Stimulated activated CD4-positive, alpha-beta T cell treated with anti-CD3 and anti-CD28 coated beads, TNF-alpha, amount 100 ng/mL, for 4 hours (primary cell): Measurements from ENCODE around the gene NCAM2.

Source experiments
- DNase-seq, 3 experiments: peaks; one replicate each; pipeline ENCODE4 v3.0.0-alpha.2; 2020; ENCODE audit warnings: low read depth in 3 of 3

NCAM2 gene

GRCh38 chr21:21175798-21176334 is 177.7 kb downstream of the NCAM2 start:
- no peak for DNase-seq

DNA sequence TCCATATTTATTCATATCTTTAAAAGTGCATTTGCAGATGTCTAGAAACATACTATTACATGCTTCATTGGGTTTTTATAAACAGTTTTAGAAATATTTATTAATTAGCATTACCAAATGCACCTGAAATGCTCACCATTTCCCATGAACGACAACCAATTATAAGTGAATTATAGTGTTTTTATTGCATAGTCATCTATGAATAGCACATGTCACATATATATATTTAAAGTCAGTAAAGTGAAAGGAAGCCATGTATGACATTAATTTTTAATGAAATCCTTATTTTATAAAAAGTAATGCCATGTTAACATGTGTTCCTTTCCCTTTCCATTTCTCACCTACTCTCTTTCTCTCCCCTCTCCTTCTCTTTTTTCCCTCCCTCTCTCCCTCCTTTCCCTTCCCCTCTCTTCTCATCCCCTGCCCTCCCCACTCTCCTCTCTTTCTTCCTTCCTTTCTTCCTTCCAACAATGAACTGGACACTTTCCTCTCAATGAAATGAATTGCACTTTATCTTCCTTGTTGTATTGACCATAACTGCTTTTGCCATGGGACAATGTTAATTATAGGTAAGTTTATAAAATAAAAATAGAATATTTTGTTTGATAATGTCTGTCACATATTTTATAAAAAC is 179.3 kb downstream of the NCAM2 start:
- no peak for DNase-seq

GRCh38 chr21:21179619-21180298 is 181.6 kb downstream of the NCAM2 start:
- DNase-seq, result no peak

DNA sequence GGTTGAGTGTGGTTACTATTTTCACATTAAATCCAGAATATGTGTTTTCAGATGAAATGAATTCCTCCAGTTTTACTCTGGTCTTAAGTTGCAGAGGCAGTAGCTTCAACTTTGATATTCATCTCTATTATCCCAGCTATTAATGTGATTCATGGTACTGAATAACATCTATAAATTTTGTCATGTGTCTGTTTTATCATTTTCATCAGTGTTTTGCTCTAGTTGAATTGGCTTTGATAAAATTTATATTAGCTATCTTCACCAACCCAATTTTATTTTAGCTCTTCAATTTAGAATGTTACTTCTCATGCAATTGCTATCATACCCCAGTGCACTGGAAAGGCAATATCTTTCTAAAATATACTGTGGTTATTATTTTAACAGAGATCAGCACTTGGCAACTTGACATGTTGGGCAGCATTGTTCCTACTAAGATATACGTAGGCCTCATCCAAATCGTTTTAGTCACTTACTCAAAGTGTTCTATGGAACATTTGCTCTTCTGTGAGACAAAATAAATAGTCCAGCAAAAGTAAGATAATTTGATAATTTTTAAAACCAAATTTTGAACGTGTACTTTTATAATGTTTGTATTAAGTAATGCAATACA is 184.3 kb downstream of the NCAM2 start:
- no peak for DNase-seq

DNA sequence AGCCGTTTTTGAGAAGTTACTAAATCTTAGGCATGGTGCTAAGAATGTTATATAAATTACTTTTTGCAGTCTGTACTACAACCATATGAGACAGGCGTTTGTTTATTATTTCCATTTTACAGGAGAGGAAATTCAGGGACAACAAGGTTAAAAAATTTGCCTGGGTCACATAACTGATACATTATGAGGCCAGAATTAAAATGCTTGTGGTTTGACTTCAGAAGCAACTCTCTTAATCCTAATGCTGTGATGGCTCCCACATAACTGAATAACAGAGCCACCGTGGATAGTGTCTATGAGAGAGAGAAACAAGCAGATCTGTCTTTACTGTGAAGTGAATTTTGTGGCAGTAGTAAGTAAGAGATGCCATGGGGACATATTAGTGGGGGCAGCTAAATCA is 184.9 kb downstream of the NCAM2 start:
- no peak for DNase-seq

DNA sequence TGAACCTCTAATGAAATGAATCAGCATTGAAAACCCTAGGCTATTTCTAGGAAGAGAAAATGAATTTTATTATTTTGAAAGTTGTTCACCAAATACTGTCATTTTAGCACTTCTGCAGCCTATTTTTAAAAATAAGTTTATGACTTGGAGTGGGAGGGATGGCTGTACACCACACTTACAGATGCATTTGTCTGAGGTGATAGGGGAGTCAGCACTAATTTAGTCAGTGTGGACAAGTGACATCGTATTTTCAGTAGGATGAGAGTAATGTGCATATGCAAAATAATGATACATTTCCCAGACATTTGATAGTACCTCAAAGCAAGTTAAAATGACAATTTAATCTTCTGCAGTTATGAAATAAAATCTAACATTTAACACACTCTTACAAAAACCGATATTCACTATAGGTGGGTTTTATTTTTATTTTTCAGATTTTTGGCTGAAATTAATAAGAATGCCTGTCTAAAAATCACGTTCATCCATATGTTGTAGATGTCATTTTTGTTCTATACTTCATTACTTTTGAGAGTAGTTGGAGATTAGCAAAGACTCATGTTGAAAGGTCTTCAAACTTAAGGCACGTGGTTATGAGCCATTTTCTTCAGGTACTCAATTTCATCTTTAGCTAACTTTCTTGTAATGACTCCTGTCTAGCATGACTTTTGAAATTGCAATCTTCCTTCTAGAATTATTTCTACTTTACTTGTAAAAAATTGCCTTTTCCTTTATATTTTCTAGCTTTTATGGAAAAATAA is 186.7 kb downstream of the NCAM2 start:
- no peak for DNase-seq

GRCh38 chr21:21187579-21187978 is 189.4 kb downstream of the NCAM2 start:
- DNase-seq, result no peak

DNA sequence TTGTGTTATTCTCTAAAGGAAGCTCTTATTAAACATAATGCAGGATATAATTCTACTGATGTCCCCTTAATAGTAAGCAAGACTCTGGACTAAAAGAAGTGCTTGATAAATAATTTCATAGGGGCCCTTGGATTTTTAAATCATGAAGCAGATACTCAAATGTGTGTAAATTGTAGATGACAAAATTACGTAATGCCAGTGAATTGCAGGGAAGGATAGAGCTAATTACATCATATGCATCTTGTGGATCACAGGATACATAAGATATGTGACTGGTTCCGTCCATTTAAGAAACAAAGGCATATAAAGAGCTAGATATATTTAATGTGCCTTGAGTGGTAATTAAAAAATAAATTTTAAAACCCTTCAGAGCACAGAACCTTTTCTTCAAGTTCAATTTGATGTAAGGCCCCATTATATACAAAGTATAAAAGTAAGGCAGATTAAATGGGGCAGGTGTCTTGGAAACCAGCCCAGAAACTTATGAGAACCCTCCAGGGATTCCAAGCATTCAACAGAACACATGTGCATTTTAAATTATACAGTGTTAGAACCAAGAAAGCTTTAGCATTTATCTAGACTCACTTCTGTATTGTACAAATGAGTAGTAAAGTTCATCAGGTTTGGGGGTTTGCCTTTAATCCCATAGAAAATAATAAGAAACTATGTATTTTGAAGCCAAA is 190.4 kb downstream of the NCAM2 start:
- no peak for DNase-seq

- no peak for DNase-seq
Measured at GRCh38 chr21:21195417-21195943, 197.3 kb downstream of the NCAM2 start.

DNA sequence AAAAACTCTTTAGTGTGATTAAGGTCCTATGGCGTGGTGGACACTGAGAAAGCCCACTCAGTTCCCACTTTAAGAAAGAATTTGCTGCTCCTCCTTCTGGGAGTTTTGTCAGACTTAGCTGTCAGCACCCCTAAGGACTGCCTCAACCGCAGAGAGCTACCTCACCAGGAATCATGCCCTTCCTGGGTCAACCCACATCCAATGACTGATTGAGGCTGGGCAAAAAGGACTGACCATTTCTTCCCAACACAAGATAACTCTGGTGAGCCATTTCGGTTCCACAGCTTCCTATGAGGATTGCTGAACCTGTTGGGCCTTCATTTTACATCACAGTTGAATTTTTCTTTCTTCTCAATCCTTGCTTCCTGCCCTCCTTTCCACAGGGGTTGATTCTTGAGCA is 197.9 kb downstream of the NCAM2 start:
- DNase-seq, result no peak

DNA sequence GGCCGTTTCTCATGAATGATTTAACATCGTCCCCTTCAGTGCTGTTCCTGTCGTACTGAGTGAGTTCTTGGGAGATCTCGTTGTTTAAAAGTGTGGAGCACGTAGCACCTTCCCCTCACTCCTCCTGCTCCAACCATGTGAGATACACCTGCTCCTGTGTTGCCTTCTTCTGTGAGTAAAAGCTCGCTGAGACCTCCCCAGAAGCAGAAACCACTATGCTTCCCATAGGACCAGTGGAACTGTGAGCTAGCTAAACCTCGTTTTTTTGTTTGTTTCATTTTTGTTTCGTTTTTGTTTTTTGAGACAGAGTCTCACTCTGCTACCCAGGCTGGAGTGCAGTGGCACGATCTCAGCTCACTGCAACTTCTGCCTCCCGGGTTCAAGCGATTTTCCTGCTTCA is 198.6 kb downstream of the NCAM2 start:
- DNase-seq, result no peak

GRCh38 chr21:21199342-21200102 is 201.3 kb downstream of the NCAM2 start:
- no peak for DNase-seq

- no peak for DNase-seq
Measured at GRCh38 chr21:21200103-21200938, 202.1 kb downstream of the NCAM2 start.

GRCh38 chr21:21200939-21201615 is 202.9 kb downstream of the NCAM2 start:
- DNase-seq, result no peak

DNA sequence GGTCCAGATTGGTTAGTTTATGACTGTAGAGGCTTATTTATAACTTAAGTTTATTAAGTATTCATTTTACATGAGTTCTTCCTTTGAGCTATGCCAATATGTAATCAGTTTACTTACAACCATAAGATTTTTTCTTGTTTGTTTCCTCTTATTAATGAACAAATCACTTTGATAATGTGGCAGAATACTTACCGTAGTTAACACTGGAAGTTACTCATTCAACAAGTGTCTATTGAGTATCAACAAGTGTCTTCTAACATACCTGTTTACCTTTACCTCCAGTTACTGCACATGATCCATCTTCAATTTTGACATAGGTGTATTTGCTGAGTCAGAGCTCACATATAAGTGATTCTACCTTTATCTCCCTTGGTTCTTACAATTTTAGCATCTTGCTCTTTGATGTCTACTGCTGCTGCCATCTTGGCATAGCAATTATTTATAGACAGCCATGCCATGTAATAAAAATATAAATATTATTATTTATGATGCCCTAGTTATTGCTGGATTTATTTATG is 205.7 kb downstream of the NCAM2 start:
- DNase-seq, result no peak

DNA sequence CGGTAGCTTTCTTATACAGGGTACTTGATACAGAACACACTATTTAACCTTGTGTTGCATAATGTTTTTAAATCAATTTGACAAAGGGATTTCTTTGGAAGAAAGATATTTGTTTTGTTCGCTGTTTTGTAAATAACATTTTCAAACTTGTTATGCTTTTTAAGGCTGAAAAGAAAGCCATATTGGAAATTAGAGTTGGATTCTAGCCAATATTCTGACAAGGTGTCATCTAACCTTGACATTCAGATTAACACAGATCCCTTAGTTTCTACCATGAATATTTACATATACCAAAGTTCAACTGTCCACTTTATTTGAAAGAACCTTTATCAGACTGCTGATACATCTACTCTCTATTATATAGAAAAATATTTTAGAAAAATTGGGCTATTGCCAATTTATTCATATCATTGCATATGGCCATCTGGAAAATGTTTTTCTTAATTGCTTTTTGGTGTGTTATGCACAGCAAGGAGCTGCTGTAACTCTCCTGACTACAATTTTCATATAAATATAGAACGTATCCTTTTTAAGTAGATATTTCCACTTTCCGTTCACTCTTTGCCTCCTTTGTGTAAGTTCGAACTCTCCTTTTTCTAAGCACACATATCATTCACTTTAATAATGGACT is 206.3 kb downstream of the NCAM2 start:
- DNase-seq, result no peak

- DNase-seq, result no peak
Measured at GRCh38 chr21:21205604-21206003, 207.4 kb downstream of the NCAM2 start.

GRCh38 chr21:21210552-21210951 is 212.3 kb downstream of the NCAM2 start:
- DNase-seq, result no peak
